Measurements from ENCODE around the gene LAMA4.

- TF ChIP-seq CTCF (IDR thresholded peaks at IDR 0.05) (no peak), ZFX (IDR thresholded peaks at IDR 0.05; ENCODE audit: borderline replicate concordance) (no peak)
Measured at GRCh38 chr6:112249489-112249888, 4.9 kb downstream of the LAMA4 start.
